SW 1271 (cell line): Measurements from ENCODE around the gene HTD2.
"Not testable (repeated sequence)": the region's sequence is repeated elsewhere in the genome, so short reads cannot be mapped to it uniquely, and the experiment has no call there.

Experiments
- DNase-seq, 2 experiments: peaks; one replicate each; lab custom pipeline; 2025; lab: John Stamatoyannopoulos, UW

Gene HTD2

DNA sequence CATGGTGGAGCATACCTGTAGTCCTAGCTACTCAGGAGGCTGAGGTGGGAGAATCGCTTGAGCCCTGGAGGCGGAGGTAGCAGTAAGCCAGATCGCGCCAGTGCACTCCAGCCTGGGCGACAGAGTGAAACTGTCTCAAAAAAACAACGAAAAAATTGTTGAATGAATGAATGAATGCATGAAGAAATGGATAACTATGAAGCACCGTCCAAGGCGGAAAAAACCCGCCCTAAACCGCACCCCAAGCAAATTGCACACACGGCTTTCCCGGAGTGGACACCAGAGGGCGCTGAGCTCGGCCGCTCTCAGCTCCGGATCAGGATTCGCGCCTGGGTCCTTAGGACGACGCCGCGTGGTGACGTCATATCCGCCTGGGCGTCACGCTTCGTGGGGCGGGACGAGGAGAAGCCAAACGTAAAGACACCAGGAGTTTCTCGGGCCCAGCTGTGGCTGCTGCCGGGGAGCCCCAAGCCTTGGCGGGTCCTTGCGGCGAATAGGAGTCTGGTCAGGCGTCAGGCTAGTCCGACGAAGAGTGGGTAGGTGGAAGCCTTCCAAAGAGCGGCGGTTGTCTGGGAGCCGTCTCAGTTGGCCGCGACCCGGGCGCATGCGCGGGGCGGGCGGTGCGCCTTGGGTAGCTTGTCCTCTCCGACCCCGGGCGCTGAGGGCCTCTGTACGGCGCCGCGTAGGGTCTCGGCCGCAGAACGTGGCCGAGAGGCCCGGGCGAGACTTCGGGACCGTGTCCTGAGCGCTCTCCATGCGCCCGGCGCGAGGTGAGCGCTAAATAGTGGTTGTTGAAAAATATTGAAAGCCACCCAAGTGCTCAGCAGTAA is at the start of gene HTD2, which contains the start of gene RPP14:
Gene HTD2 (plus strand): TSS at position 639 of the 830 bp plus-strand sequence. CDS start 11,094 bp downstream, outside the sequence.
Gene RPP14 (plus strand): TSS at position 364 of the 830 bp plus-strand sequence. CDS start 4,085 bp downstream, outside the sequence.
- peak; percentile 74 to 87 for DNase-seq

DNA sequence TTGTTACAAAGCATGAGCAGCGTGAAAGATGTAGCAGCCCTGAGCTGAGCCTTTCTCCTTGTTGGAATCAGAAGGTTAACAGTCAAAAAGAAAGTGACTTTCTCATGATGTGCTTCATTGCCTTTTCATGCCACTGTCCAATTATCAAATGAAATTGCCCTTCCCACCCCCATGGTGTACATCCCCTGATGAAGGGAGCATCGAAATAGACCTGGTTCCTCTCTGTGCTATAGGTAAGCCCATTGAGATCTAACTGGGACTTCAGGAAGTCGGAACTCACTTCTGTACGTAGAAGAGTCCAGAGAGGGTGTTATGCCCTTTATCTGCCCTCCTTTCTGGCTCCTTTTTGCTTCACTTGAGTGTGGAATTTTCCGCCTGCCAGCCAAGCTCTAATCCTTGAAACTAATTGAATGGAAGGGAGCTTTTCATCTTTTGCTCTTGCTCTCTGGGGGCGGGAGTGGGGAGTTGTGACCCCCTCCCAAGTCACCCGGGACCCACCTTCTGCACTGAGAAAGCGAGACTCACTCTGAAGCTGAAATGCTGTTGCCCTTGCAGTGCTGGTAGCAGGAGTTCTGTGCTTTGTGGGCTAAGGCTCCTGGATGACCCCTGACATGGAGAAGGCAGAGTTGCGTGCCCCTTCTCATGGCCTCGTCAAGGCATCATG is 47.8 kb upstream of the HTD2 start:
- no peak for DNase-seq

DNA sequence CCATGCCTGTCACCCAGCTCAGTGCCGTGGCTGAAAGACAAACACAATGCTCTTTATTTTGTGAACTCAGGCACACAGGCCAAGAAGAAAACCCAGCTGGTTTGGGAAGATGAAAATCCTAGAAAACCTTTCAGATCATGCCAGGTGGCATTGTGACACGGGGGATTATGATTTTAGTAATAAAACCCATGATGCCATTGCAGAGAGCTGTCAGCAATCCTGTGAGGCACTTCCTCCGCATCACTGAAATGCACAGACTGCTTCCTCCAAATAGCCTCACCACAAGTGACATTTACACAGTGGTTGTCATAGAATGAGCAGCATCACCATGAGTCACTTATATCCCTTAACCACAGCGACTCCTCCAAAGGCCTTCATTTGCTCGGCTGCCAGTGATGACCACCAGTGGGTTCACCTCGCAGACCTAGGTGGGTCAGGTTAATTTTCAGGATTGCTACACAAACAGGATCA is 46.0 kb upstream of the HTD2 start:
- DNase-seq, result peak; percentile 10 to 49

DNA sequence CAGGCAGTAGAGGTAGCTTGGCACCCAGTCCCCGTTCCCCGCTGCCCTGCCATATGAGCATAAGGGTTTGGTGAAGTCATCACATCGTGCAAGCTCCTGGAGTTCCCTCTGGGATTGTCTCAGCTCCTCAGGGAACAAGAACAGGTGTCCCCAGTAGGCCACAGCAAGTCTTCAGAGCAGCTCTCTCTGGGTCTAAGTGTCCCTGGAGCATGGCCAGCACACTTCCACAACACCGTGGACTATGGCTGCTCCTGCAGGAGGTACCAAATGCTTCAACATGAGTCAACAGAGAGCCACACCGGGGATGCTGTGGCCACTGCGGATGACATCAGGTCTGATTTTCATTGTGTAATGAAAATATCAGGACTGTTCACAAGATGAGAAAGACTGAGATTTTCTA is 45.6 kb upstream of the HTD2 start:
- DNase-seq, result no peak

DNA sequence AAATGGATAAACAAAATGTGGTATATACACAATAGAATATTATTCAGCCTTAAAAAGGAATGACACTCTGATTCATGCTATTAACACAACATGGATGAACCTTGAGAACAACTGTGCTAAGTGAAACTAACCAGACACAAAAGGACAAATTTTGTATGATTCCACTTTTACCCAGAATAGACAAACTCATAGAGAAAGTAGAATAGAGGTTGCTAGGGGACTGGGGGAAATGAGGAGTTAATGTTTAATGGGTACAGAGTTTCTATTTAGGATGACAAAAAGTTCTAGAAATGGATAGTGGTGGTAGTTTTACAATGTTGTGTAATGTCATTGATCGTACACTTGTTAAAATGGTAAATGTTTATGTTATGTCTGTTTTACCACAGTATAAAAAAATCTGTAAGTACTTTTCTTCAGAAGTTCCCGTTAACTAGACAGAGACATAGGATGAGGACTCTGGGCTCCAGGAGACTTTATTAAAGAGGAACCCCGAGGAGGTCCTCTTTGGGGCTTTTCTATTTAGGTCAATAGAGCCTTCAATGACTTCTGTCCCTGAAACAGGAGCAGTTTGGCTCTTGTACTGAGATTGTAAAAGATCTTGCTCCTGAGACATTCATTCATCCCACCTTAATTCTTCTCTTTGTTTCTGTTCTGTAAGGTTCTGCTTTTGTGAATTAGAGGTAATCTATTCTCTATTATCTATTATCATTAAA is 44.2 kb upstream of the HTD2 start:
- DNase-seq, result no peak

DNA sequence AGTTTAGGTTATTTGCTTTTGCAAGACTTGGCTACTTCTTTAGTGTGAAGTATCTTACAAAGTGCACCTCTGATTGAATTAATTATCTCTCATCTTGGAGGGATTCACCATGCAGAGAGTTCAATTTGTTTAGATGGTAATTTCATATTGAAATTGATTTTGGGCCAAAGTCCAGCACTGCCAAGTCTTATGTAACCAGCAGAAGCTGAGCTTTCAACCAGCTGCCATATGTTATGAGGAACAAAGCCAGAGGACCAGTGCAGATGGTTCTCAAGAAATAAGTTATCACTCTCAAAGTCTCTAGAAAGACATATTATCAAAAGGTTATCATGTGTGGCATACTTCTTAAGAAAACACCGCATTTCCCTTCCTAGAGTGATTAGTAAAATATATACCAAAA is 39.7 kb upstream of the HTD2 start:
- DNase-seq, result no peak

DNA sequence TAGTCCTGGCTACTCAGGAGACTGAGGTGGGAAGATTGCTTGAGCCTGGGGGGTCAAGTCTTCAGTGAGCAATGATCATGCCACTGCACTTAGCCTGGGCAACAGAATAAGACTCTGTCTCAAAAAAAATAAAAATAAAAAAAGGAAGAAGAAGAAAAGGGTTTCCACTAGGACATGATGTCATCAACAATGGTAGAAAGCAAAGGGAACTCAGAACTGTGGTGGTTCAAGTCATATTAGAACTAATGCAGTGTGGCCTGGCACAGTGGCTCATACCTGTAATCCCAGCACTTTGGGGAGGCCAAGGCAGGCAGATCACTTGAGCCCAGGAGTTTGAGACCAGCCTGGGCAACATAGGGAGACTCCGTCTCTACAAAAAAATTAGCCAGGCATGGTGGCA is 38.8 kb upstream of the HTD2 start:
- not testable (repeated sequence) for DNase-seq

DNA sequence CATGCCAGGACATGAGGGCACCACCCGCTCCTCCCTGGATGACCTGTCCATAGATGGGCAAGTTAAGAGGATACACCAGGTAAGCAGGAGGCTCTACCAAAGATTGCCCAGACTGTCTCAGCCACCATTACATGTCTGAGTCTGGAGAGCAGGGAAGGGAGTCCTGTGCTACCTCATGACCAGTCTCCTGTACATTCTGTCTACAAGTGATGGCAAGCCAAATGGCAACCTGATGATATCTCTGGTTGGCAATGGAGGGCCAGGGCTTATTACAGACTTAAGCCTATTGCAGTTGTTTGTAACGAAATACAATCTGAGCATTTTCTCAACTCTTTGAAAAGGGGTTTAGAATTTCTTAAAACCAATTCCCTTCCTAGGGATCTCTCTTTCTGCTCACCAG is 37.0 kb upstream of the HTD2 start:
- no peak for DNase-seq

DNA sequence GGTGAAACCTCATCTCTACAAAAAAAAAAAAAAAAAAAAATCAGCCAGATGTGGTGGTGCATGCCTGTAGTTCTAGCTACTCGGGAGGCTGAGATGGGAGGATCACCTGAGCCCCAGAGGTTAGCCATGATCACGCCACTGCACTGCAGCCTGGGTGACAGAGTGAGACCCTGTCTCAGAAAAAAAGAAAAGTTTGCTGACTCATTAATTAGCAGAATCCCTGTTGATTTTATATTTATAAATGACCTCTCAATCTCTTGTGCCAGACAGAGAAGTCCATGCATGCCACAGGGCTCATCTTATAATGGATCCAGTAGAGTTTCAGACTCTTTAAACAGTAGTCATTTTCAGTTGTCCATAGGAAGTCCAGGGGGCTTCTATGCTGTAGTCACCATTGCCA is 35.8 kb upstream of the HTD2 start:
- DNase-seq, result no peak

DNA sequence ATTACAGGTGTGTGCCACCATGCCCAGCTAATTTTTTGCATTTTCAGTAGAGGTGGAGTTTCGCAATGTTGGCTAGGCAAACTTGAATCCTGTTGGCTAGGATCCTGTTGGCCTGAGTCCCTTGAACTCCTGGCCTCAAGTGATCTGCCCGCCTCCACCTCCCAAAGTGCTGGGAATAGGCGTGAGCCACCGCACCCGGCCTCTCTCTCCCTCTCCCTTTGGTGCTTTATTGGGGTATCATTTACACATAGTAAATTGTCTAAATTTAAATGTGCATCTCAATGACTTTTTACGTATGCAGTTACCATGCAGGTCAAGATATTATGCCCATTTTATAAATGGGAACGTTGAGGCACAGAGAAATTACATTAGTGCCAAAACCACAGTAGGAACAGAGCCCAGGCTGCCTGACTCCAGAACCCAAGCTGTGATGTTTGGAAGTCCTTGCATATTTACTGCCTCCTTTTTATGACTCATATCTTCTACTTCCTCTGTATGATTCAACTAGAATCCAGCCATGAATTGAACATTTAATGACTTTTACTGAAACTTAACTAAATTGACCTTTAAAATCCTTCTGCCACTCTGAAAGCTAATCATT is 34.3 kb upstream of the HTD2 start:
- DNase-seq, result peak; percentile 26 to 79

DNA sequence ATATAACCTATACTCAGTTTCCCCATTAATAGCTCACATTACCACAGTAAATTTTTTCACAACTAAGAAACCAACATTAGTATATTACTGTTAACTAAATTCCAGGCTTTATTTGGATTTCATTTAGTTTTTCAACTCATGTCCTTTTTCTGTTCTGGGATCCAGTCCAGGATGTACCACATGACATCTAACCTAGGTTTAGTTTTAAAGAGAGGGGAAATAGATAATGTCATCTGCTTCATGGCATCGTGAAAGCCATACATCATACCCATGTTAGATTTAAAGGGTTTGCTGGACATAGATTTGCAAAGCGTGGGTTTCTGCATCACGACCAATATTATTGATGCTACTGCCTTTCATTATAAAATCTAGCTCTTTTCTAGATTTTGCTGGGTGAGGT is 33.4 kb upstream of the HTD2 start:
- no peak for DNase-seq

DNA sequence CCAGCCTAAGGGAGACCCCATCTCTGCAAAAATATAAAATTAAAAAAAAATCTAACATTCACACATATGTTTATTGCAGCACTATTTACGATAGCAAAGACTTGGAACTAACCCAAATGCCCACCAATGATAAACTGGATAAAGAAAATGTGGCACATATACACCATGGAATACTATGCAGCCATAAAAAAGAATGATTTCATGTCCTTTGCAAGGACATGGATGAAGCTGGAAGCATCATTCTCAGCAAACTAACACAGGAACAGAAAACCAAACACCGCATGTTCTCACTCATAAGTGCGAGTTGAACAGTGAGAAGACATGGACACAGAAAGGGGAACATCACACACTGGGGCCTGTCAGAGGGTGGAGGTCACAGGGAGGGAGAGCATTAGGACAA is 33.0 kb upstream of the HTD2 start:
- not testable (repeated sequence) for DNase-seq

DNA sequence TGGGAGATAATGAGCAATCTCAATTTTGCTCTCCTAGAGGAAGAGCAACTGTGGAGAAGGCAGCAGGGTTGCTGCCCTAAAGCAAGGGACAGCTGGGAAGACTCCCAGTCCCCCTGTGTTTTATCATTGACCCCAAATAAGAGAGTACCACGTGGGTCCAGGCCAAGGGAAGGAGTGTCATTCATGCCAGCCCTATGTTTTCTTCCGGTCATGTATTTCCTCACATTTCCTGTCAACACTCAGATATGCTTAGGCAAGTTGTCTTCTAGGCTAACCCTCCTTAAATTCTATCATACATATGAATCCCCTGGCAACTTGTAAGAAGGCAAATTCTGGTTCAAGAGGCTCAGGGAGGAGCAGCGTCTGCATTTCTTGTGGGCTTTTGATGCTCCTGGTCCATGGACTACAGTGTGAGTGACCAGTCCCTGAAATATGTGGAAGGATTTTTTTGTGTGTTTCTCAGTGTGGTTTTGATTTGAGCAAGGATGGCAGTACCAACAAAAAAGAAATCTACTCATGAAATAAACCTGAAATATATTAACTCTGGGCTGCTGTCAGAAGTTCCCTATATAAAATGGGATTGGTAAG is 32.2 kb upstream of the HTD2 start:
- no peak for DNase-seq

DNA sequence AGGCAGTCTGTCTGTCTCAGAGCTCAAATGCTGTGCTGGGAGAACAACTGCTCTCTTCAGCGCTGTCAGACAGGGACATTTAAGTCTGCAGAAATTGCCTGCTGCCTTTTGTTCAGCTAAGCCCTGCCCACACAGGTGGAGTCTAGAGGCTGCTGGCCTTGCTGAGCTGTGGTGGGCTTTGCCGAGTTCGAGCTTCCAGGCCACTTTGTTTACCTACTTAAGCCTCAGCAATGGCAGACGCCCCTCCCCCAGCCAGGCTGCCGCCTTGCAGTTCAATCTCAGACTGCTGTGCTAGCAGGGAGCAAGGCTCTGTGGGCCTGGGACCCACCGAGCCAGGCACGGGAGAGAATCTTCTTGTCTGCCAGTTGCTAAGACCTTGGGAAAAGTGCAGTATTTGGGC is 25.3 kb upstream of the HTD2 start:
- DNase-seq, result no peak

DNA sequence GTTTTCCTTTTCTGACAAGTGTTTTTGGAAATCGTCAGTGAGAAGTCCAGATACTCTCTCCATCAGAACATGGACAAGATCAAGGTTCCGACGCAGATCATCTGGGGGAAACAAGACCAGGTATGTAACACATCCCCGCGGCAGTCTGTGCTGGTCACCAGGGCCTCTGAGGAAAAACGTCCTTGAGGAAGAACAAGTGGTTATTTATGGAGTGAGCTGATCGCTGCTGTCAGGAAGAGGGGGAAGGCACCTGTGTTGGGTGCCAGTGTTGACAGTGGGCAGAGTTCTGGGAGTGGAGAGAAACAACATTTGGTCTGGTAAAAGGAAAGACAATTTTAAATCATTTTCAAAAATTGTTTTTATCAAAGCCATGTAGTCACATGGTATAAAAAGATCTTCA is 21.0 kb upstream of the HTD2 start:
- DNase-seq, result no peak

DNA sequence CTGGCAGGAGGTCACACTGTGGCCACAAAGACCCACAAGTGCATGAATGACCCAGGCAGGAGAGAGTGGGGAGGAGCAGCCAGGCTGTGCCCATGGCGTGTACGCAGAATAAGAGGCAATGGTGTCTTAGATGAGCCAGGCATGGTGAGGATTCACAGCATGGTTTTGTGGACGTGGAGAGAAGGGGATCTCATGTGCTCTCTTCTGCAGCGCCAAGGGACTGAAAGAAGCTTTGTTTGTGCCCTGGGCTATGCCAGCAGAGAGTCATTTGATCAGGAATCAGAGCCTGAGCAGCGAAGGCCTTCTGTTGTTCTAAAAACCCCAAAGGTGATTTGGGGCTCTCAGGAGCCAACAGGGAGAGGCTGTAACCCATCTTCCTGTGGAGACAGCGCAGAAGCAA is 19.0 kb upstream of the HTD2 start:
- DNase-seq, result no peak

DNA sequence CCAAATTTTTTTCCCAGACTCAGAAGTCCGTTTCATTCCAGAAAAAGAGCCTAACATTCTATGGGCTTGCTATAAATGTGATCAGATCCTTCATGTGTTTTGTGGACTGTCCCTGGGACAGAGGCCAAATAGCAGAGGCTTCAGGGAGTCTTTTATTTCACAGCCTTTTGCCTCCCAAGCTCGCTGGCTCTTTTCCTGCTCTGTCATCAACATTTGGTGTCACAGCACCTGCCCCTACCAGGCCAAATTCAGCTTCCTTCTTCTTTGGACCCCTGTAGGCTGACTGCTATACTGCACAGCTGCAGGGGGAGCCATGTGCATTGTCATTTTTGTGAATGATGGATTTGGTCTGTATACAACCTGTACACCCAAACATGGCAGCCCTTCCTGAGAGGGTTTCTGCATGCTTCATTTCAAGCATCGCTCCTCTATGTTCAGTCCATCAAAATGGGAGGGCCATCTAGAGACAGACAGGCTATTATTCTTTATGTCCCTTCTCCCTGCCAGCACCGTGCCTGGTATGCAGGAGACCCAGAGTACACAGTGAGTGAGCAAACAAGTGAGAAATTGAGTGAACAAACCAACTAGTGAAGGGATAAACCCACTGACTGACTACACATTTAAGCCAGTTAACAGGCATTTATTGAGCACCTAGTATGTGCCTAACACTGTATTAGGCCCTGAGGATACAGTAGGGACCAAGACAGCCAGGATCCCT is 18.1 kb upstream of the HTD2 start:
- DNase-seq, result no peak

DNA sequence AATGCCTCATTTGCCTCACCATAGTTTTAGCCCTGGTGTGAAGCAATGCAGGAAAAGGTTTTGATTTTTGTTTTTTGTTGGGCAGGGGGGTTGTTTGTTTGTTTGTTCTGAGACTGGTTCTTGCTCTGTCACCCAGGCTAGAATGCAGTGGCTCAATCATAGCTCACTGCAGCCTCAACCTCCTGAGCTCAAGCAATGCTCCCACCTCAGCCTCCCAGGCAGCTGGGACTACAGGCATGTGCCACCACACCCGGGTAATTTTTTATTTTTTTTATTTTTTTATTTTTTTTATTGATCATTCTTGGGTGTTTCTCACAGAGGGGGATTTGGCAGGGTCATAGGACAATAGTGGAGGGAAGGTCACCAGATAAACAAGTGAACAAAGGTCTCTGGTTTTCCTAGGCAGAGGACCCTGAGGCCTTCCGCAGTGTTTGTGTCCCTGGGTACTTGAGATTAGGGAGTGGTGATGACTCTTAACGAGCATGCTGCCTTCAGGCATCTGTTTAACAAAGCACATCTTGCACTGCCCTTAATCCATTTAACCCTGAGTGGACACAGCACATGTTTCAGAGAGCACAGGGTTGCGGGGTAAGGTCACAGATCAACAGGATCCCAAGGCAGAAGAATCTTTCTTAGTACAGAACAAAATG is 17.2 kb upstream of the HTD2 start:
- not testable (repeated sequence) for DNase-seq

DNA sequence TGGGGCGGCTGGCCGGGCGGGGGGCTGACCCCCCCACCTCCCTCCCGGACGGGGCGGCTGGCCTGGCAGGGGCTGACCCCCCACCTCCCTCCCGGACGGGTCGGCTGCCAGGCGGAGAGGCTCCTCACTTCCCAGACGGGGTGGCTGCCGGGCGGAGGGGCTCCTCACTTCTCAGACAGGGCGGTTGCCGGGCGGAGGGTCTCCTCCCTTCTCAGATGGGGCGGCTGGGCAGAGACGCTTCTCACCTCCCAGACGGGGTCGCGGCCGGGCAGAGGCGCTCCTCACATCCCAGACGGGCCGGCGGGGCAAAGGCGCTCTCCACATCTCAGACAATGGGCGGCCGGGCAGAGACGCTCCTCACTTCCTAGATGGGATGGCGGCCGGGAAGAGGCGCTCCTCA is 15.9 kb upstream of the HTD2 start:
- DNase-seq, result not testable (repeated sequence)

DNA sequence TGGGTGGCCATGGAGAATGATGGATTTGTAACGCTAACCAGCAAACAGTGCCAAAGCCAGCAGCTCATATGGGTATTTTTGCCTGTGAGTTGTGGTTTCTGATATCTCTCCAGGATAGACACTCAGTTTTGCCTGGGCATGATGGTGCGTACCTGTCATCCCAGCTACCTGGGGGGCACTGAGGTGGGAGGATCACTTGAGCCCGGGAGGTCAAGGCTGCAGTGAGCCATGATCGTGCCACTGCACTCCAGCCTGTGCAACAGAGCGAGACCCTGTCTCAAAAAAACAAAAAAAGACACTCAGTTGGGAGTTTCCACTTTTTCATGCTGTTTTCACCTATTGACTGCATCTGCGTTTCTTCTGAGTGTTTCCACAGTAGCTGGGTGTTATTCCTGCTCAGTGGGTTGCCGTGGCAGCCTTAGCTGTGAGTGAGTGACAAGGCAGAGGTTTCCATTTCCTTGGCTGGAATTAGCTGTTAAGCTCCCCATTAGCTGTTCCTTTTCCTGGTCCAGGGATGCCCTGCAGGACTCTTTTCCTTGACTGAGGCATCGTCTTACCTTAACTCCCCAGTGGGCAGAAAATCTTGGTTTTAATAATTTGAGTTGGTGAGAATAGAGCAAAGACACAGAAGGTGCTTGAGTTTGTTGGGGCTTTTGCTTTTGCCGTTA is 14.5 kb upstream of the HTD2 start:
- no peak for DNase-seq
